22Rv1 (cell line): ENCODE measurements around the gene NADK2.

Source experiments
- ZFX ChIP-seq: fragments of 450-650 bp; IDR thresholded peaks from 2 replicates; pipeline ENCODE4 v1.6.1; 2017; ENCODE audit warnings: antibody characterized with exemption, borderline replicate concordance
- TF ChIP-seq, protein P1 (sequence below): fragments of 450-650 bp; IDR thresholded peaks from 2 replicates; pipeline ENCODE4 v1.5.1; 2017; ENCODE audit warnings: mild to moderate bottlenecking

DNA sequence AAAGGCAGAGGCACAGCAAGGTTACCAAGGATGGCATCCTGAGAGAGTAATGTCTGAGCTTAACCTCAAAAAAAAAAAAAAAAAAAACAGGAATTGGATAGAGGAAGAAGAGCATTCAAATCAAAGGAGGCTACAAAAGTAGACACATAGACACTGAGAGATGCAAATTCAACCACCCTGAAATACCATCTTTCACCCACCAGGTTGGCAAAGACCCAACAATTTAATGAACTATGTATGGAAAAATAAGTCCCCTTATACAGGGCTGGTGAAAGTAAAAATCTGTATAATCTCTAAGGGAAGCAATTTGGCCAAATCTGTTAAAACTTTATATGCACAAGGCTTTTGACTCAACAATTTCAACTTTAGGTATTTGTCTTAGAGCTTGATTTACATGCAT is 4.9 kb downstream of the NADK2 start:
- TF ChIP-seq, protein P1, sequence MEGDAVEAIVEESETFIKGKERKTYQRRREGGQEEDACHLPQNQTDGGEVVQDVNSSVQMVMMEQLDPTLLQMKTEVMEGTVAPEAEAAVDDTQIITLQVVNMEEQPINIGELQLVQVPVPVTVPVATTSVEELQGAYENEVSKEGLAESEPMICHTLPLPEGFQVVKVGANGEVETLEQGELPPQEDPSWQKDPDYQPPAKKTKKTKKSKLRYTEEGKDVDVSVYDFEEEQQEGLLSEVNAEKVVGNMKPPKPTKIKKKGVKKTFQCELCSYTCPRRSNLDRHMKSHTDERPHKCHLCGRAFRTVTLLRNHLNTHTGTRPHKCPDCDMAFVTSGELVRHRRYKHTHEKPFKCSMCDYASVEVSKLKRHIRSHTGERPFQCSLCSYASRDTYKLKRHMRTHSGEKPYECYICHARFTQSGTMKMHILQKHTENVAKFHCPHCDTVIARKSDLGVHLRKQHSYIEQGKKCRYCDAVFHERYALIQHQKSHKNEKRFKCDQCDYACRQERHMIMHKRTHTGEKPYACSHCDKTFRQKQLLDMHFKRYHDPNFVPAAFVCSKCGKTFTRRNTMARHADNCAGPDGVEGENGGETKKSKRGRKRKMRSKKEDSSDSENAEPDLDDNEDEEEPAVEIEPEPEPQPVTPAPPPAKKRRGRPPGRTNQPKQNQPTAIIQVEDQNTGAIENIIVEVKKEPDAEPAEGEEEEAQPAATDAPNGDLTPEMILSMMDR = no peak
- no peak for TF ChIP-seq ZFX
